SK-N-SH (cell line): ENCODE results near the gene SLC44A2. TPM values are rescaled to one million over a fixed set of nuclear protein-coding genes. Genes with fewer than 3 reads are reported as not detected.

Experiments
- CTCF ChIA-PET: fragments of 300-600, 350-600 bp; formaldehyde crosslinking; extraction: SDS; loops from one replicate; lab custom pipeline; 2021; lab: Yijun Ruan, JAX
- POLR2A ChIA-PET: fragments of 350-600 bp; sonication (Branson Sonifier 250); formaldehyde crosslinking; extraction: SDS; loops from one replicate; lab custom pipeline; 2020; ENCODE audit warnings: antibody characterized with exemption, inconsistent platforms; lab: Yijun Ruan, JAX
- DNase-seq: peaks from one replicate; pipeline ENCODE4 v3.0.0; 2012
- H2AFZ ChIP-seq: fragments of 200-600 bp; sonication (generic); 2 replicates; pipeline ENCODE4 v1.8.1; 2016; ENCODE audit warnings: antibody characterized with exemption, mild to moderate bottlenecking, low read depth
- H3F3A ChIP-seq: fragments of 200-600 bp; sonication (generic); replicated peaks from 2 replicates; pipeline ENCODE3; 2016; ENCODE audit warnings: antibody characterized with exemption, mild to moderate bottlenecking; ENCODE audit not compliant: insufficient read depth
- H3K27ac ChIP-seq, 2 experiments: fragments of 200-500 bp in 1 of 2; fragments of 200-600 bp in 1 of 2; sonication (Bioruptor generic) in 1 of 2; sonication (generic), shearing (Covaris generic) in 1 of 2; 2 replicates each; pipeline versions ENCODE4 v1.5.1 to v1.6.1; 2014 to 2016; ENCODE audit warnings: low read depth in 2 of 2, inconsistent platforms in 1 of 2, low read length in 1 of 2, mild to moderate bottlenecking in 1 of 2, mixed read lengths in 1 of 2
- H3K27me3 ChIP-seq: fragments of 200-600 bp; sonication (generic), shearing (Covaris generic); 2 replicates; pipeline ENCODE4 v1.6.1; 2016; ENCODE audit warnings: mixed run types; ENCODE audit not compliant: insufficient read depth
- H3K36me3 ChIP-seq, 2 experiments: fragments of 200-500 bp in 1 of 2; fragments of 200-600 bp in 1 of 2; sonication (Bioruptor generic) in 1 of 2; sonication (generic) in 1 of 2; replicated peaks in 1 of 2; 2 replicates each; pipeline versions ENCODE3 to v1.5.1; 2014 to 2016; ENCODE audit warnings: low read length in 1 of 2, mild to moderate bottlenecking in 1 of 2; ENCODE audit not compliant: insufficient read depth in 2 of 2, control insufficient read depth in 1 of 2
- H3K4me1 ChIP-seq, 2 experiments: fragments of 200-500 bp in 1 of 2; fragments of 200-600 bp in 1 of 2; sonication (Bioruptor generic) in 1 of 2; sonication (generic), shearing (Covaris generic) in 1 of 2; 2 replicates each; pipeline versions ENCODE4 v1.5.1 to v1.6.1; 2014 to 2016; ENCODE audit warnings: low read depth in 1 of 2, low read length in 1 of 2, mixed run types in 1 of 2; ENCODE audit not compliant: insufficient read depth in 2 of 2, control insufficient read depth in 1 of 2
- H3K4me2 ChIP-seq: fragments of 200-600 bp; sonication (generic), shearing (Covaris generic); 2 replicates; pipeline ENCODE4 v1.6.1; 2017; ENCODE audit warnings: mixed run types
- H3K4me3 ChIP-seq, 2 experiments: fragments of 200-500 bp in 1 of 2; fragments of 200-600 bp in 1 of 2; sonication (Bioruptor generic) in 1 of 2; sonication (generic), shearing (Covaris generic) in 1 of 2; 2 replicates each; pipeline versions ENCODE4 v1.5.1 to v1.8.1; 2014 to 2016; ENCODE audit warnings: low read depth in 2 of 2, inconsistent platforms in 1 of 2, low read length in 1 of 2, mild to moderate bottlenecking in 1 of 2, mixed read lengths in 1 of 2, moderate library complexity in 1 of 2
- H3K79me2 ChIP-seq: fragments of 200-600 bp; sonication (generic); 2 replicates; pipeline ENCODE4 v1.8.1; 2017; ENCODE audit warnings: mild to moderate bottlenecking; ENCODE audit not compliant: insufficient read depth
- H3K9ac ChIP-seq: fragments of 200-600 bp; sonication (generic); 2 replicates; pipeline ENCODE4 v1.6.1; 2017; ENCODE audit warnings: mixed run types
- H3K9me2 ChIP-seq: fragments of 200-600 bp; sonication (generic); 2 replicates; pipeline ENCODE4 v1.6.1; 2017; ENCODE audit warnings: mixed run types
- H3K9me3 ChIP-seq: fragments of 200-600 bp; sonication (generic); 2 replicates; pipeline ENCODE4 v1.6.1; 2017; ENCODE audit warnings: mixed run types, mild to moderate bottlenecking, moderate library complexity
- H4K20me1 ChIP-seq: fragments of 200-600 bp; sonication (generic); 2 replicates; pipeline ENCODE4 v1.6.1; 2017; ENCODE audit warnings: mild to moderate bottlenecking, mixed run types; ENCODE audit not compliant: insufficient read depth
- EZH2phosphoT487 ChIP-seq: fragments of 200-600 bp; sonication (generic); IDR thresholded peaks from 2 replicates; pipeline ENCODE4 v1.6.1; 2017; ENCODE audit warnings: low read depth, mixed run types, mild to moderate bottlenecking, antibody characterized with exemption, moderate library complexity, borderline replicate concordance
- FOSL2 ChIP-seq: IDR thresholded peaks from 2 replicates; pipeline ENCODE4 v1.4.0; 2012; ENCODE audit warnings: low read depth, mild to moderate bottlenecking, moderate library complexity, borderline replicate concordance
- FOXM1 ChIP-seq: IDR thresholded peaks from 2 replicates; pipeline ENCODE4 v1.4.0; 2012; ENCODE audit warnings: low read depth, mild to moderate bottlenecking
- GABPA ChIP-seq: IDR thresholded peaks from 2 replicates; pipeline ENCODE4 v1.4.0; 2012; ENCODE audit warnings: low read depth, mild to moderate bottlenecking
- MEF2A ChIP-seq: IDR thresholded peaks from 2 replicates; pipeline ENCODE4 v1.4.0; 2012; ENCODE audit warnings: low read depth, borderline replicate concordance
- NFIC ChIP-seq: IDR thresholded peaks from 2 replicates; pipeline ENCODE4 v1.4.0; 2012; ENCODE audit warnings: borderline replicate concordance
- RCOR1 ChIP-seq: fragments of 150-350 bp; IDR thresholded peaks from 2 replicates; pipeline ENCODE4 v1.6.1; 2017; ENCODE audit warnings: antibody characterized with exemption, low read length
- REST ChIP-seq: IDR thresholded peaks from 2 replicates; pipeline ENCODE4 v1.6.1; 2012; ENCODE audit warnings: mild to moderate bottlenecking, low read depth, low read length, moderate library complexity
- RFX5 ChIP-seq: IDR thresholded peaks from 2 replicates; pipeline ENCODE4 v1.6.1; 2012; ENCODE audit warnings: mild to moderate bottlenecking, improper control_type of control experiment, low read length
- RXRA ChIP-seq: IDR thresholded peaks from 2 replicates; pipeline ENCODE4 v1.4.0; 2012; ENCODE audit warnings: low read depth, mild to moderate bottlenecking, borderline replicate concordance
- TCF12 ChIP-seq: IDR thresholded peaks from 2 replicates; pipeline ENCODE4 v1.4.0; 2012
- WGBS: methylation state at CpG from one replicate; pipeline ENCODE4 v1.1.6; 2017; ENCODE audit warnings: low lambda C conversion rate; 5-methylcytosine and 5-hydroxymethylcytosine counted together
- polyA plus RNA-seq, 3 experiments: library from polyadenylated mRNA; depleted of rRNA; stranded (reverse); fragments of >200 nt; gene quantifications; 2 replicates each; pipeline ENCODE4 v1.2.3, GENCODE V29; 2012
- TF ChIP-seq, protein P1 (sequence below): fragments of 150-350 bp; IDR thresholded peaks from 2 replicates; pipeline ENCODE4 v1.6.1; 2016; ENCODE audit warnings: mild to moderate bottlenecking, low read depth, low read length
- TF ChIP-seq, protein P2 (sequence below): IDR thresholded peaks from 2 replicates; pipeline ENCODE4 v1.4.0; 2012; ENCODE audit warnings: low read depth, borderline replicate concordance

Gene SLC44A2
- polyA plus RNA-seq, 1 of the 3 experiments (the other 2 are of a cell fraction) = 61.4 TPM

GRCh38 chr19:10612499-10613119 lies 12.7 kb upstream of the SLC44A2 start:
- H3K4me3 ChIP-seq = no peak overlapping the region
- H3K79me2 ChIP-seq = peaks cover 35% of the 10 kb centered on the region
- TF ChIP-seq FOXM1 (no peak), TCF12 (no peak), RCOR1 (no peak), FOSL2 (no peak), RXRA (no peak), MEF2A (no peak), EZH2phosphoT487 (no peak), RFX5 (no peak), REST (no peak)
- TF ChIP-seq, protein P1, sequence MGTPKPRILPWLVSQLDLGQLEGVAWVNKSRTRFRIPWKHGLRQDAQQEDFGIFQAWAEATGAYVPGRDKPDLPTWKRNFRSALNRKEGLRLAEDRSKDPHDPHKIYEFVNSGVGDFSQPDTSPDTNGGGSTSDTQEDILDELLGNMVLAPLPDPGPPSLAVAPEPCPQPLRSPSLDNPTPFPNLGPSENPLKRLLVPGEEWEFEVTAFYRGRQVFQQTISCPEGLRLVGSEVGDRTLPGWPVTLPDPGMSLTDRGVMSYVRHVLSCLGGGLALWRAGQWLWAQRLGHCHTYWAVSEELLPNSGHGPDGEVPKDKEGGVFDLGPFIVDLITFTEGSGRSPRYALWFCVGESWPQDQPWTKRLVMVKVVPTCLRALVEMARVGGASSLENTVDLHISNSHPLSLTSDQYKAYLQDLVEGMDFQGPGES = no peak
- no peaks in the 10 kb centered on the region for H3K9me2 ChIP-seq
- no peaks in the 10 kb centered on the region for H3K27me3 ChIP-seq
- H3K36me3 ChIP-seq = peaks cover 0 to 6% of the 10 kb centered on the region in 2 experiments
- 96% methylated on average over 12 of the region's 15 CpGs for WGBS
- H3K4me2 ChIP-seq = no peak overlapping the region
- H3K9ac ChIP-seq = no peak overlapping the region
- no peaks in the 10 kb centered on the region for H3K9me3 ChIP-seq
- peaks cover 5% of the 10 kb centered on the region for H3F3A ChIP-seq
- ChIA-PET CTCF (interaction anchor here (0.6 to 1.1 kb wide), 3 partner anchors 32 to 424 kb away, joined by 3 to 5 read pairs (median 3); no protein-coding TSS in a partner anchor), POLR2A (interaction anchor here (0.8 kb wide), 1 partner anchor 10 kb away, joined by 3 read pairs; no protein-coding TSS in a partner anchor)
- no peaks in the 10 kb centered on the region for H4K20me1 ChIP-seq
- no peak overlapping the region for H3K27ac ChIP-seq
- no peaks in the 10 kb centered on the region; a peak in 1 of 4 replicates for H3K4me1 ChIP-seq
- peak; percentile 20 for DNase-seq
- no peak overlapping the region for H2AFZ ChIP-seq

GRCh38 chr19:10615429-10616023 lies 9.8 kb upstream of the SLC44A2 start:
- H3F3A ChIP-seq = peaks cover 9% of the 10 kb centered on the region
- no peaks in the 10 kb centered on the region for H4K20me1 ChIP-seq
- 98% methylated on average over 14 of the region's 14 CpGs for WGBS
- no peak overlapping the region for H2AFZ ChIP-seq
- no peak overlapping the region for H3K4me3 ChIP-seq
- CTCF ChIA-PET = interaction anchor here (0.9 to 1.7 kb wide), 3 partner anchors 29 to 64 kb away, joined by 3 to 4 read pairs (median 3); no protein-coding TSS in a partner anchor
- DNase-seq = no peak
- no peaks in the 10 kb centered on the region for H3K27me3 ChIP-seq
- TF ChIP-seq GABPA = no peak
- TF ChIP-seq, protein P2, sequence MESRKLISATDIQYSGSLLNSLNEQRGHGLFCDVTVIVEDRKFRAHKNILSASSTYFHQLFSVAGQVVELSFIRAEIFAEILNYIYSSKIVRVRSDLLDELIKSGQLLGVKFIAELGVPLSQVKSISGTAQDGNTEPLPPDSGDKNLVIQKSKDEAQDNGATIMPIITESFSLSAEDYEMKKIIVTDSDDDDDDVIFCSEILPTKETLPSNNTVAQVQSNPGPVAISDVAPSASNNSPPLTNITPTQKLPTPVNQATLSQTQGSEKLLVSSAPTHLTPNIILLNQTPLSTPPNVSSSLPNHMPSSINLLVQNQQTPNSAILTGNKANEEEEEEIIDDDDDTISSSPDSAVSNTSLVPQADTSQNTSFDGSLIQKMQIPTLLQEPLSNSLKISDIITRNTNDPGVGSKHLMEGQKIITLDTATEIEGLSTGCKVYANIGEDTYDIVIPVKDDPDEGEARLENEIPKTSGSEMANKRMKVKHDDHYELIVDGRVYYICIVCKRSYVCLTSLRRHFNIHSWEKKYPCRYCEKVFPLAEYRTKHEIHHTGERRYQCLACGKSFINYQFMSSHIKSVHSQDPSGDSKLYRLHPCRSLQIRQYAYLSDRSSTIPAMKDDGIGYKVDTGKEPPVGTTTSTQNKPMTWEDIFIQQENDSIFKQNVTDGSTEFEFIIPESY = no peak
- TF ChIP-seq, protein P1 = no peak
- no peak for TF ChIP-seq NFIC
- no peak overlapping the region for H3K27ac ChIP-seq
- H3K9me3 ChIP-seq = no peaks in the 10 kb centered on the region
- H3K79me2 ChIP-seq = peaks cover 47% of the 10 kb centered on the region
- H3K4me1 ChIP-seq = no peaks in the 10 kb centered on the region; a peak in 1 of 4 replicates
- no peak overlapping the region for H3K9ac ChIP-seq
- POLR2A ChIA-PET = interaction anchor here (0.7 kb wide), 1 partner anchor 69 kb away, joined by 3 read pairs; no protein-coding TSS in a partner anchor
- no peaks in the 10 kb centered on the region for H3K9me2 ChIP-seq
- no peak overlapping the region for H3K4me2 ChIP-seq
- H3K36me3 ChIP-seq = peaks cover 0 to 6% of the 10 kb centered on the region in 2 experiments
